Neuronal stem cell (in vitro differentiated cells): Measurements from ENCODE around the gene NRIP2.

Source experiments
- DNase-seq: peaks from one replicate; pipeline ENCODE4 v3.0.0-alpha.2; 2013; ENCODE audit warnings: low spot score
- H2AFZ ChIP-seq: one replicate; pipeline ENCODE4 v1.6.1; 2013; ENCODE audit warnings: mild to moderate bottlenecking, low read length, inconsistent platforms
- H2AK5ac ChIP-seq: 2 replicates; pipeline ENCODE4 v1.6.1; 2013; ENCODE audit warnings: low read depth, mild to moderate bottlenecking, inconsistent platforms, low read length, moderate library complexity, mixed read lengths
- H2BK120ac ChIP-seq: 2 replicates; pipeline ENCODE4 v1.6.1; 2013; ENCODE audit warnings: low read depth, mild to moderate bottlenecking, inconsistent platforms, low read length, moderate library complexity, mixed read lengths
- H2BK12ac ChIP-seq: one replicate; pipeline ENCODE4 v1.6.1; 2013; ENCODE audit warnings: low read length, inconsistent platforms
- H2BK15ac ChIP-seq: 2 replicates; pipeline ENCODE4 v1.6.1; 2013; ENCODE audit warnings: mild to moderate bottlenecking, low read length, inconsistent platforms, mixed read lengths
- H2BK5ac ChIP-seq: one replicate; pipeline ENCODE4 v1.6.1; 2013; ENCODE audit warnings: inconsistent platforms, mild to moderate bottlenecking, low read length, moderate library complexity
- H3K14ac ChIP-seq: one replicate; pipeline ENCODE4 v1.6.1; 2013; ENCODE audit warnings: low read length, inconsistent platforms
- H3K18ac ChIP-seq: 2 replicates; pipeline ENCODE4 v1.6.1; 2013; ENCODE audit warnings: low read length, inconsistent platforms
- H3K23ac ChIP-seq: 2 replicates; pipeline ENCODE4 v1.6.1; 2013; ENCODE audit warnings: low read depth, mild to moderate bottlenecking, mixed read lengths, low read length, inconsistent platforms; ENCODE audit not compliant: poor library complexity
- H3K27ac ChIP-seq: replicated peaks from 3 replicates; pipeline ENCODE4 v1.5.1; 2013; ENCODE audit warnings: low read length, inconsistent platforms
- H3K27me3 ChIP-seq, 3 experiments: 2 replicates each; pipeline ENCODE4 v1.6.1; 2013; ENCODE audit warnings: low read length in 3 of 3, mild to moderate bottlenecking in 2 of 3, inconsistent platforms in 1 of 3, low read depth in 1 of 3, mixed read lengths in 1 of 3, moderate library complexity in 1 of 3; ENCODE audit not compliant: control insufficient read depth in 3 of 3, insufficient read depth in 3 of 3
- H3K36me3 ChIP-seq, 2 donors: replicated peaks in 1 of 2; 2 replicates each; pipeline ENCODE4 v1.6.1; 2013; ENCODE audit warnings: low read length in 2 of 2; ENCODE audit not compliant: control insufficient read depth in 2 of 2, insufficient read depth in 2 of 2
- H3K4ac ChIP-seq: 2 replicates; pipeline ENCODE4 v1.6.1; 2013; ENCODE audit warnings: inconsistent platforms, mild to moderate bottlenecking, low read length, moderate library complexity
- H3K4me1 ChIP-seq, 2 donors: 1 replicate in 1 of 2; 2 replicates in 1 of 2; pipeline ENCODE4 v1.6.1; 2013; ENCODE audit warnings: low read length in 2 of 2, low read depth in 1 of 2; ENCODE audit not compliant: control insufficient read depth in 2 of 2, insufficient read depth in 1 of 2
- H3K4me2 ChIP-seq: one replicate; pipeline ENCODE4 v1.6.1; 2013; ENCODE audit warnings: mild to moderate bottlenecking, low read length, inconsistent platforms; ENCODE audit not compliant: insufficient read depth, poor library complexity, severe bottlenecking
- H3K4me3 ChIP-seq, 2 donors: 2 replicates each; pipeline ENCODE4 v1.5.1; 2013; ENCODE audit warnings: low read length in 2 of 2, mild to moderate bottlenecking in 2 of 2, inconsistent platforms in 1 of 2, moderate library complexity in 1 of 2
- H3K79me1 ChIP-seq: one replicate; pipeline ENCODE4 v1.6.1; 2013; ENCODE audit warnings: low read depth, mild to moderate bottlenecking, inconsistent platforms, low read length, moderate library complexity
- H3K9ac ChIP-seq: one replicate; pipeline ENCODE4 v1.6.1; 2013; ENCODE audit warnings: mild to moderate bottlenecking, low read depth, low read length, inconsistent platforms; ENCODE audit not compliant: poor library complexity
- H3K9me3 ChIP-seq, 2 donors: replicated peaks in 1 of 2; 2 replicates each; pipeline versions ENCODE3 to v1.6.1; 2013; ENCODE audit warnings: low read length in 2 of 2, mild to moderate bottlenecking in 2 of 2, inconsistent platforms in 1 of 2, low read depth in 1 of 2, mixed read lengths in 1 of 2, moderate library complexity in 1 of 2; ENCODE audit not compliant: control insufficient read depth in 2 of 2, insufficient read depth in 1 of 2
- H4K8ac ChIP-seq: one replicate; pipeline ENCODE4 v1.6.1; 2013; ENCODE audit warnings: low read depth, mild to moderate bottlenecking, inconsistent platforms, low read length, moderate library complexity
- H4K91ac ChIP-seq: one replicate; pipeline ENCODE4 v1.6.1; 2013; ENCODE audit warnings: low read length, low read depth, mild to moderate bottlenecking, inconsistent platforms; ENCODE audit not compliant: poor library complexity
- WGBS, 2 donors: extraction: QIAGEN DNeasy Blood & Tissue Kit; methylation state at CpG; one replicate each; pipeline ENCODE4 v1.1.7; 2013; ENCODE audit warnings: missing lambda C conversion rate in 2 of 2, mixed read lengths in 1 of 2; ENCODE audit not compliant: insufficient read length in 2 of 2, insufficient replicate concordance in 1 of 2; ENCODE audit errors: extremely low coverage in 2 of 2; 5-methylcytosine and 5-hydroxymethylcytosine counted together

Gene NRIP2

GRCh38 chr12:2795291-2796186, 39.3 kb downstream of the NRIP2 start:
- peaks cover 0 to 7% (median 0%) of the 10 kb centered on the region in 3 experiments for H3K27me3 ChIP-seq
- H3K4me1 ChIP-seq, result peaks cover 12 to 14% of the 10 kb centered on the region in 2 donors
- no peak overlapping the region for H2BK120ac ChIP-seq
- H3K79me1 ChIP-seq, result peaks cover 2% of the 10 kb centered on the region
- H3K18ac ChIP-seq, result peak overlapping the region; percentile 90
- no peak overlapping the region for H4K91ac ChIP-seq
- H3K14ac ChIP-seq, result no peak overlapping the region
- H3K4me2 ChIP-seq, result peak overlapping the region; percentile 94
- H3K23ac ChIP-seq, result peak overlapping the region; percentile 89
- H3K36me3 ChIP-seq, result peaks cover 32 to 44% of the 10 kb centered on the region in 2 donors
- no peak overlapping the region for H2BK15ac ChIP-seq
- peak; percentile 53 for DNase-seq
- H2AK5ac ChIP-seq, result no peak overlapping the region
- H2AFZ ChIP-seq, result peak overlapping the region; percentile 94
- H2BK12ac ChIP-seq, result no peak overlapping the region
- H2BK5ac ChIP-seq, result no peak overlapping the region
- H3K4me3 ChIP-seq, result peak overlapping the region; percentile 79 to 93
- H3K9ac ChIP-seq, result peak overlapping the region; percentile 87
- no peak overlapping the region for H4K8ac ChIP-seq
- no CpG with 5 or more reads among the region's 111 CpGs for WGBS, 2 donors
- no peak overlapping the region for H3K27ac ChIP-seq
- no peak overlapping the region for H3K4ac ChIP-seq
- H3K9me3 ChIP-seq, result no peaks in the 10 kb centered on the region

- no peaks in the 10 kb centered on the region for H3K9me3 ChIP-seq
- no peak within 1 kb of the TSS for H3K4ac ChIP-seq
- peak within 1 kb of the TSS; percentile 94 for H2AFZ ChIP-seq
- peak within 1 kb of the TSS; percentile 87 for H3K9ac ChIP-seq
- peak; percentile 71 for DNase-seq
- no peaks in the 10 kb centered on the region for H3K79me1 ChIP-seq
- no peak within 1 kb of the TSS for H2BK5ac ChIP-seq
- H3K27ac ChIP-seq, result no peak within 1 kb of the TSS
- H4K91ac ChIP-seq, result no peak within 1 kb of the TSS
- peaks cover 12 to 14% of the 10 kb centered on the region in 2 donors for H3K4me1 ChIP-seq
- H2BK120ac ChIP-seq, result peak within 1 kb of the TSS; percentile 82
- H2BK12ac ChIP-seq, result peak within 1 kb of the TSS; percentile 69
- H2AK5ac ChIP-seq, result peak within 1 kb of the TSS; percentile 1
- no peak within 1 kb of the TSS for H4K8ac ChIP-seq
- no CpG with 5 or more reads among the region's 63 CpGs for WGBS, 2 donors
- H3K4me2 ChIP-seq, result peak within 1 kb of the TSS; percentile 94
- H3K27me3 ChIP-seq, result peaks cover 0 to 7% (median 0%) of the 10 kb centered on the region in 3 experiments
- H3K18ac ChIP-seq, result peak within 1 kb of the TSS; percentile 98
- H3K23ac ChIP-seq, result peak within 1 kb of the TSS; percentile 93
- H2BK15ac ChIP-seq, result peak within 1 kb of the TSS; percentile 8
- no peak within 1 kb of the TSS for H3K14ac ChIP-seq
- peak within 1 kb of the TSS; percentile 79 to 93 for H3K4me3 ChIP-seq
- peaks cover 24 to 37% of the 10 kb centered on the region in 2 donors for H3K36me3 ChIP-seq
These were observed 40.0 kb downstream of the NRIP2 start, which contains the start of gene FKBP4 for GRCh38 chr12:2794736-2795289. TSS of gene FKBP4 (plus strand) at chr12:2794970. CDS start at chr12:2795140, 170 bp downstream.

DNA sequence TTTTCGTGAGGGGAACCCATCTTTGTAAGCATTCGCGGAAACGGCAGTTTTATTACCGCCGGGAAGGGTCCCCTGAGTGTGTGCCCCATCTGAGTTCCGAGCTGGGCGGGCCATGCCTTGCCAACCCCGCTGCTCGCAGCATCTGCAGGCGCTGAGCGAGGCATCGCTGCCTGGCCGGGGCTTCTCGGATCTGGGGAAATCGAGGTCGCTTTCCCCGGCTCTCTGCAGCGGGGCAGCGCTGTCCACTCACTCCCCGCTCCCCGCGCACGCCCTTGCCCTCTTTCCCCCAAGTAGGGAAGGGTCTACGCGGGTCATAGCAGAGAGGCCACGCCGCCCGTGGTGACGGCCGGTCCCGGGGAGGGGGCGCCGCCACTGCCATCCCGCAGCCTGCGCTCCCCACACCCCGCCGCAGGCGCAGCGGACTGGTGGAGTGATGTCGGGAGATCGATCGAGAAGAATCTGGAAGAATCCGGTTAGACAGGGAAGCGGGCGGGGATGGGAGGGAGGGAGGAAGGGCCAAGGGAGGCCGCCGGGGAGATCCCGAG, 40.6 kb downstream of the NRIP2 start:
- Histone ChIP-seq H4K91ac (no peak overlapping the region), H3K27ac (no peak overlapping the region), H2AFZ (peak overlapping the region; percentile 94), H4K8ac (no peak overlapping the region), H3K27me3 (peaks cover 0 to 7% (median 0%) of the 10 kb centered on the region in 3 experiments), H3K9me3 (no peaks in the 10 kb centered on the region), H3K9ac (peak overlapping the region; percentile 85), H3K79me1 (no peaks in the 10 kb centered on the region), H2BK15ac (peak overlapping the region; percentile 8), H3K23ac (peak overlapping the region; percentile 93), H3K36me3 (peaks cover 20 to 31% of the 10 kb centered on the region in 2 donors), H2BK120ac (peak overlapping the region; percentile 82), H3K14ac (no peak overlapping the region), H3K4me1 (peaks cover 12 to 14% of the 10 kb centered on the region in 2 donors), H2BK12ac (peak overlapping the region; percentile 69), H3K4me2 (peak overlapping the region; percentile 82), H3K4ac (no peak overlapping the region), H3K18ac (peak overlapping the region; percentile 98), H3K4me3 (peak overlapping the region; percentile 79), H2AK5ac (peak overlapping the region; percentile 1), H2BK5ac (no peak overlapping the region)
- WGBS, 2 donors, result no CpG with 5 or more reads among the region's 49 CpGs
- peak; percentile 42 for DNase-seq
